Measurements from ENCODE around the gene OAS2. TPM values are rescaled to one million over a fixed set of nuclear protein-coding genes. Genes with fewer than 3 reads are reported as not detected.

Gene OAS2, protein sequence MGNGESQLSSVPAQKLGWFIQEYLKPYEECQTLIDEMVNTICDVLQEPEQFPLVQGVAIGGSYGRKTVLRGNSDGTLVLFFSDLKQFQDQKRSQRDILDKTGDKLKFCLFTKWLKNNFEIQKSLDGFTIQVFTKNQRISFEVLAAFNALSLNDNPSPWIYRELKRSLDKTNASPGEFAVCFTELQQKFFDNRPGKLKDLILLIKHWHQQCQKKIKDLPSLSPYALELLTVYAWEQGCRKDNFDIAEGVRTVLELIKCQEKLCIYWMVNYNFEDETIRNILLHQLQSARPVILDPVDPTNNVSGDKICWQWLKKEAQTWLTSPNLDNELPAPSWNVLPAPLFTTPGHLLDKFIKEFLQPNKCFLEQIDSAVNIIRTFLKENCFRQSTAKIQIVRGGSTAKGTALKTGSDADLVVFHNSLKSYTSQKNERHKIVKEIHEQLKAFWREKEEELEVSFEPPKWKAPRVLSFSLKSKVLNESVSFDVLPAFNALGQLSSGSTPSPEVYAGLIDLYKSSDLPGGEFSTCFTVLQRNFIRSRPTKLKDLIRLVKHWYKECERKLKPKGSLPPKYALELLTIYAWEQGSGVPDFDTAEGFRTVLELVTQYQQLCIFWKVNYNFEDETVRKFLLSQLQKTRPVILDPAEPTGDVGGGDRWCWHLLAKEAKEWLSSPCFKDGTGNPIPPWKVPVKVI
- total RNA-seq = 10 to 100 TPM; 73.5 to 77.4 TPM
- 10 to 100 TPM; 25.5 to 65.6 TPM for polyA plus RNA-seq

- Mint-ChIP-seq H3K27me3 (no peaks in the 10 kb centered on the region), H3K4me1 (peaks cover 28 to 58% (median 45%) of the 10 kb centered on the region in 4 donors), H3K36me3 (peaks cover 12 to 39% of the 10 kb centered on the region in 2 donors), H3K9me3 (peaks cover 0 to 12% (median 2%) of the 10 kb centered on the region in 8 donors), H3K4me3 (peak within 1 kb of the TSS; percentile 88 to 100 (median 99)), H3K27ac (peak within 1 kb of the TSS; percentile 97 to 99 (median 99))
- intact Hi-C loops (cut with micrococcal nuclease) = loop anchor here (1.0 to 5.0 kb wide), 6 partner anchors 14 to 243 kb away; partner anchors contain the start of genes DDX54, OAS1, OAS3 and RITA1
- ChIA-PET CTCF (ENCODE audit: partially characterized antibody) (interaction anchor here (0.6 to 8.4 kb wide), 16 partner anchors 8 to 1288 kb away, joined by 3 to 112 read pairs (median 5); partner anchors contain the start of genes OAS1 and OAS3), POLR2A (ENCODE audit: partially characterized antibody) (interaction anchor here (0.6 to 5.3 kb wide), 24 partner anchors 8 to 356 kb away, joined by 3 to 144 read pairs (median 4); partner anchors contain the start of genes DDX54, OAS1, OAS3 and RITA1)
- Histone ChIP-seq H3K36me3 (ENCODE audit: insufficient read depth, low read length) (no peaks in the 10 kb centered on the region), H3K27ac (ENCODE audit: low read depth, low read length) (peak within 1 kb of the TSS; percentile 91), H3K27me3 (ENCODE audit: insufficient read depth, low read length) (no peaks in the 10 kb centered on the region), H3K9me3 (ENCODE audit: control insufficient read depth in 1 of 2, low read length in 2 of 2) (no peaks in the 10 kb centered on the region), H3K4me3 (ENCODE audit: low read length in 2 of 2) (peak within 1 kb of the TSS; percentile 87 to 88), H3K4me1 (ENCODE audit: insufficient read depth, low read length) (peaks cover 51% of the 10 kb centered on the region)
- peak; percentile 82 to 92 (median 87) for DNase-seq
These were observed at the start of gene OAS2 for GRCh38 chr12:112978163-112979040. OAS2 (plus strand) TSS chr12:112978519; CDS start chr12:112978609, 90 bp downstream.

DNA sequence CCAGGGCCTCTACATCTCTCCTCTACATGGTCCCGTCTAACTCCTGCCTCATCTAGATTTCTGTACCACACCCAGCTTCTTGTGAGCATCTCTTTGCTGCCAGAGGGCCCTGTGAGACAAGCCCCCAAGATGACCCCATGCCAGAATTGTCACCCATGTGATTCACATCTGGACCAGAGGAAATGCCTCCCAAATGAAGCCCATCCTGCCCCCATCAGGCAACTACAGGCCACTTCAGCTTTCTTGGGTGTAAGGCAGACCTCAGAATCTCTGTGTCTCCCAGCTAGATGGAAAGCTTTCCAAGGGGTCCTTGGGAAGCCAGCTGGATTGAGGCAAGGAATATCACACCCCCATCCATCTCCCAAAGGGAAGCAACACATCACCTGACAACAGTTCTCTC lies 49.3 kb upstream of the OAS2 start:
- H3K27me3 Mint-ChIP-seq = no peaks in the 10 kb centered on the region
- CTCF ChIA-PET (ENCODE audit: partially characterized antibody) = no interaction called here
- no peak for DNase-seq
- H3K36me3 Mint-ChIP-seq = peaks cover 3 to 46% of the 10 kb centered on the region in 2 donors
- H3K4me3 Mint-ChIP-seq = no peak overlapping the region
- no peaks in the 10 kb centered on the region for H3K36me3 ChIP-seq (ENCODE audit: insufficient read depth, low read length)
- H3K27me3 ChIP-seq (ENCODE audit: insufficient read depth, low read length) = no peaks in the 10 kb centered on the region
- H3K9me3 ChIP-seq (ENCODE audit: control insufficient read depth in 1 of 2, low read length in 2 of 2) = no peaks in the 10 kb centered on the region
- POLR2A ChIA-PET (ENCODE audit: partially characterized antibody) = interaction anchor here (1.1 to 1.6 kb wide), 2 partner anchors 11 to 22 kb away, joined by 4 to 5 read pairs; partner anchors contain the start of gene OAS1
- H3K4me3 ChIP-seq (ENCODE audit: low read length in 2 of 2) = no peak overlapping the region
- peak overlapping the region in 1 of 7 donors; percentile 58 for H3K27ac Mint-ChIP-seq
- H3K4me1 ChIP-seq (ENCODE audit: insufficient read depth, low read length) = no peaks in the 10 kb centered on the region
- intact Hi-C loops (cut with micrococcal nuclease) = no loop called here
- H3K9me3 Mint-ChIP-seq = peaks cover 0 to 8% (median 3%) of the 10 kb centered on the region in 8 donors
- peaks cover 0 to 3% (median 1%) of the 10 kb centered on the region in 4 donors for H3K4me1 Mint-ChIP-seq
- H3K27ac ChIP-seq (ENCODE audit: low read depth, low read length) = no peak overlapping the region

GRCh38 chr12:112929715-112930114 lies 48.6 kb upstream of the OAS2 start:
- POLR2A ChIA-PET (ENCODE audit: partially characterized antibody) = no interaction called here
- CTCF ChIA-PET (ENCODE audit: partially characterized antibody) = interaction anchor here (3.1 kb wide), 1 partner anchor 29 kb away, joined by 13 read pairs; no protein-coding TSS in a partner anchor
- H3K27ac ChIP-seq (ENCODE audit: low read depth, low read length) = no peak overlapping the region
- no peak overlapping the region for H3K4me3 ChIP-seq (ENCODE audit: low read length in 2 of 2)
- Mint-ChIP-seq H3K36me3 (peaks cover 0 to 39% of the 10 kb centered on the region in 2 donors), H3K4me1 (peaks cover 0 to 5% (median 4%) of the 10 kb centered on the region in 4 donors), H3K4me3 (no peak overlapping the region), H3K9me3 (peaks cover 0 to 8% (median 3%) of the 10 kb centered on the region in 8 donors), H3K27ac (no peak overlapping the region), H3K27me3 (no peaks in the 10 kb centered on the region)
- no peaks in the 10 kb centered on the region for H3K36me3 ChIP-seq (ENCODE audit: insufficient read depth, low read length)
- no peak for DNase-seq
- H3K9me3 ChIP-seq (ENCODE audit: control insufficient read depth in 1 of 2, low read length in 2 of 2) = no peaks in the 10 kb centered on the region
- H3K27me3 ChIP-seq (ENCODE audit: insufficient read depth, low read length) = no peaks in the 10 kb centered on the region
- intact Hi-C loops (cut with micrococcal nuclease) = no loop called here
- H3K4me1 ChIP-seq (ENCODE audit: insufficient read depth, low read length) = no peaks in the 10 kb centered on the region

GRCh38 chr12:112930350-112930749 lies 48.0 kb upstream of the OAS2 start:
- Mint-ChIP-seq H3K4me3 (no peak overlapping the region), H3K9me3 (peaks cover 0 to 8% (median 3%) of the 10 kb centered on the region in 8 donors), H3K27me3 (no peaks in the 10 kb centered on the region), H3K4me1 (peaks cover 0 to 6% (median 4%) of the 10 kb centered on the region in 4 donors), H3K27ac (no peak overlapping the region), H3K36me3 (peaks cover 0 to 33% of the 10 kb centered on the region in 2 donors)
- no peak for DNase-seq
- ChIA-PET CTCF (ENCODE audit: partially characterized antibody) (interaction anchor here (1.1 to 3.1 kb wide), 3 partner anchors 14 to 48 kb away, joined by 4 to 13 read pairs (median 4); partner anchors contain the start of gene OAS2), POLR2A (ENCODE audit: partially characterized antibody) (no interaction called here)
- intact Hi-C loops (cut with micrococcal nuclease) = no loop called here
- H3K4me1 ChIP-seq (ENCODE audit: insufficient read depth, low read length) = no peaks in the 10 kb centered on the region
- H3K36me3 ChIP-seq (ENCODE audit: insufficient read depth, low read length) = no peaks in the 10 kb centered on the region
- H3K27ac ChIP-seq (ENCODE audit: low read depth, low read length) = no peak overlapping the region
- H3K9me3 ChIP-seq (ENCODE audit: control insufficient read depth in 1 of 2, low read length in 2 of 2) = no peaks in the 10 kb centered on the region
- H3K4me3 ChIP-seq (ENCODE audit: low read length in 2 of 2) = no peak overlapping the region
- no peaks in the 10 kb centered on the region for H3K27me3 ChIP-seq (ENCODE audit: insufficient read depth, low read length)

- peaks cover 5% of the 10 kb centered on the region for H3K4me1 ChIP-seq (ENCODE audit: insufficient read depth, low read length)
- H3K36me3 ChIP-seq (ENCODE audit: insufficient read depth, low read length) = no peaks in the 10 kb centered on the region
- Mint-ChIP-seq H3K9me3 (peaks cover 0 to 5% (median 0%) of the 10 kb centered on the region in 8 donors), H3K27ac (peak overlapping the region in 4 of 7 donors; percentile 5 to 79 (median 62)), H3K4me3 (no peak overlapping the region), H3K36me3 (peaks cover 0 to 21% of the 10 kb centered on the region in 2 donors), H3K27me3 (no peaks in the 10 kb centered on the region), H3K4me1 (peaks cover 6 to 14% (median 11%) of the 10 kb centered on the region in 4 donors)
- POLR2A ChIA-PET (ENCODE audit: partially characterized antibody) = no interaction called here
- H3K9me3 ChIP-seq (ENCODE audit: control insufficient read depth in 1 of 2, low read length in 2 of 2) = no peaks in the 10 kb centered on the region
- no peak for DNase-seq
- no peak overlapping the region for H3K27ac ChIP-seq (ENCODE audit: low read depth, low read length)
- H3K27me3 ChIP-seq (ENCODE audit: insufficient read depth, low read length) = no peaks in the 10 kb centered on the region
- CTCF ChIA-PET (ENCODE audit: partially characterized antibody) = interaction anchor here (3.1 kb wide), 1 partner anchor 32 kb away, joined by 13 read pairs; no protein-coding TSS in a partner anchor
- intact Hi-C loops (cut with micrococcal nuclease) = no loop called here
- no peak overlapping the region for H3K4me3 ChIP-seq (ENCODE audit: low read length in 2 of 2)
These were observed 45.7 kb upstream of the OAS2 start for GRCh38 chr12:112932485-112933128.

GRCh38 chr12:112933129-112933505 lies 45.2 kb upstream of the OAS2 start:
- Histone ChIP-seq H3K4me1 (ENCODE audit: insufficient read depth, low read length) (peaks cover 9% of the 10 kb centered on the region), H3K36me3 (ENCODE audit: insufficient read depth, low read length) (no peaks in the 10 kb centered on the region), H3K27me3 (ENCODE audit: insufficient read depth, low read length) (no peaks in the 10 kb centered on the region), H3K4me3 (ENCODE audit: low read length in 2 of 2) (no peak overlapping the region), H3K9me3 (ENCODE audit: control insufficient read depth in 1 of 2, low read length in 2 of 2) (no peaks in the 10 kb centered on the region), H3K27ac (ENCODE audit: low read depth, low read length) (no peak overlapping the region)
- peaks cover 11 to 19% (median 16%) of the 10 kb centered on the region in 4 donors for H3K4me1 Mint-ChIP-seq
- no peaks in the 10 kb centered on the region for H3K27me3 Mint-ChIP-seq
- intact Hi-C loops (cut with micrococcal nuclease) = no loop called here
- H3K9me3 Mint-ChIP-seq = peaks cover 0 to 5% (median 0%) of the 10 kb centered on the region in 8 donors
- no peak overlapping the region for H3K4me3 Mint-ChIP-seq
- DNase-seq = no peak
- H3K27ac Mint-ChIP-seq = peak overlapping the region in 4 of 7 donors; percentile 5 to 79 (median 62)
- H3K36me3 Mint-ChIP-seq = peaks cover 2 to 18% of the 10 kb centered on the region in 2 donors
- POLR2A ChIA-PET (ENCODE audit: partially characterized antibody) = no interaction called here
- CTCF ChIA-PET (ENCODE audit: partially characterized antibody) = interaction anchor here (0.7 kb wide), 1 partner anchor 32 kb away, joined by 4 read pairs; no protein-coding TSS in a partner anchor

All from CD4-positive, alpha-beta memory T cell (primary cell).